ENCODE data around the gene SPANXN2. TPM values are rescaled to one million over a fixed set of nuclear protein-coding genes. Genes with fewer than 3 reads are reported as not detected.
"Not testable (repeated sequence)": the region's sequence is repeated elsewhere in the genome, so short reads cannot be mapped to it uniquely, and the experiment has no call there.

The SPANXN2 gene
- total RNA-seq (2021; ENCODE audit: unreplicated experiment) (not detected), Bru-seq, nascent RNA (not detected), BruChase-seq, experiment 1, labeled RNA remaining after a 6-hour chase (not detected), BruChase-seq, experiment 2, labeled RNA remaining after a 2-hour chase (not detected)
- polyA plus RNA-seq (2012) = not detected in 2 replicates
- long read RNA-seq = 0 reads

- ATAC-seq; H3K36me3 ChIP-seq (ENCODE audit: control insufficient read depth in 1 of 2, insufficient read depth in 2 of 2, low read length in 2 of 2); H3K27me3 ChIP-seq (ENCODE audit: insufficient read depth, low read length); H3K4me2 ChIP-seq (ENCODE audit: low read length); DNase-seq (ENCODE audit: low read depth, low spot score); H3K4me1 ChIP-seq (ENCODE audit: control insufficient read depth in 1 of 2, insufficient read depth in 2 of 2, low read length in 2 of 2); H3K9me2 ChIP-seq (ENCODE audit: insufficient read depth); H2AFZ ChIP-seq (ENCODE audit: low read depth, low read length, poor library complexity, severe bottlenecking); H4K20me1 ChIP-seq (ENCODE audit: insufficient read depth); H3K9ac ChIP-seq (ENCODE audit: low read length); H3K9me3 ChIP-seq (ENCODE audit: control insufficient read depth in 1 of 2, insufficient read depth in 1 of 2, low read depth in 1 of 2, low read length in 2 of 2); H3K79me2 ChIP-seq (ENCODE audit: insufficient read depth, low read length); BruUV-seq (replicated peaks); intact Hi-C loops (cut with micrococcal nuclease); H3K27ac ChIP-seq (ENCODE audit: low read depth, low read length); RAD21 ChIA-PET (ENCODE audit: low non-redundant PET in 1 of 2, low total read pairs in 2 of 2, uncharacterized antibody in 2 of 2, unreplicated experiment in 2 of 2); CTCF ChIA-PET; H3K4me3 ChIP-seq (replicated peaks in 1 of 2; ENCODE audit: low read depth in 1 of 2, low read length in 2 of 2); POLR2A ChIA-PET: not testable (repeated sequence)
Measured at GRCh38 chrX:143720652-143721051, at the start of gene SPANXN2. SPANXN2 (minus strand) TSS chrX:143720752; CDS start chrX:143720668, 84 bp downstream.

DNA sequence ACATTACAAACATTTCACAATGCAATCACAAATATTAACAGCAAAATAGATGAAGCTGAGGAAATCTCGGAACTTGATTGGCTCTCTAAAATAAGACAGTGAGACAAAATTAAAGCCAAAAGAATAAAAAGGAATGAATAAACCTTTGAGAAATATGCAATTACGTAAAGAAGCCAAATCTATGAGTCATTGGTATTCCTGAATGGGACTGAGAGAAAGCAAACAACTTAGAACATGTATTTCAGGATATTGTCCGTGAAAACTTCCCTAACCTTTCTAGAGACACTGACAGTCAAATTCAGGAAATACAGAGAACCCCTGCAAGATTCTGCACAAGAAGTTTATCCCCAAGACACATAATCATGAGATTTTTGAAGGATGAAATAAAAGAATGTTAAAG lies 48.4 kb upstream of the SPANXN2 start:
- Histone ChIP-seq H3K9ac (ENCODE audit: low read length) (no peak overlapping the region), H3K27me3 (ENCODE audit: insufficient read depth, low read length) (no peaks in the 10 kb centered on the region), H3K4me1 (ENCODE audit: control insufficient read depth in 1 of 2, insufficient read depth in 2 of 2, low read length in 2 of 2) (no peaks in the 10 kb centered on the region), H2AFZ (ENCODE audit: low read depth, low read length, poor library complexity, severe bottlenecking) (no peak overlapping the region), H3K79me2 (ENCODE audit: insufficient read depth, low read length) (no peaks in the 10 kb centered on the region), H3K4me2 (ENCODE audit: low read length) (no peak overlapping the region), H4K20me1 (ENCODE audit: insufficient read depth) (no peaks in the 10 kb centered on the region), H3K9me2 (ENCODE audit: insufficient read depth) (no peaks in the 10 kb centered on the region), H3K27ac (ENCODE audit: low read depth, low read length) (no peak overlapping the region), H3K4me3 (replicated peaks in 1 of 2; ENCODE audit: low read depth in 1 of 2, low read length in 2 of 2) (no peak overlapping the region), H3K36me3 (ENCODE audit: control insufficient read depth in 1 of 2, insufficient read depth in 2 of 2, low read length in 2 of 2) (no peaks in the 10 kb centered on the region), H3K9me3 (ENCODE audit: control insufficient read depth in 1 of 2, insufficient read depth in 1 of 2, low read depth in 1 of 2, low read length in 2 of 2) (no peaks in the 10 kb centered on the region)
- RAD21 ChIA-PET (ENCODE audit: low non-redundant PET in 1 of 2, low total read pairs in 2 of 2, uncharacterized antibody in 2 of 2, unreplicated experiment in 2 of 2) = no interaction called here
- intact Hi-C loops (cut with micrococcal nuclease) = no loop called here
- POLR2A ChIA-PET = no interaction called here
- no TSS peak for BruUV-seq (replicated peaks)
- CTCF ChIA-PET = no interaction called here
- ATAC-seq (no peak), DNase-seq (ENCODE audit: low read depth, low spot score) (no peak)
- TF ChIP-seq SP1 (IDR thresholded peaks at IDR 0.05; ENCODE audit: low read depth) = no peak
- TF ChIP-seq CEBPB (IDR thresholded peaks at IDR 0.05; ENCODE audit: low read depth) = no peak
- no peak for TF ChIP-seq EZH2phosphoT487 (IDR thresholded peaks at IDR 0.05; ENCODE audit: borderline replicate concordance)
- TF ChIP-seq TCF7L2 (IDR thresholded peaks at IDR 0.05; ENCODE audit: borderline replicate concordance, extremely low read depth, insufficient read depth, insufficient read length) = no peak
- TF ChIP-seq EZH2 (IDR thresholded peaks at IDR 0.05) = no peak
- TF ChIP-seq CBX3 (IDR thresholded peaks at IDR 0.05; ENCODE audit: low read depth) = no peak
- TF ChIP-seq YY1 (IDR thresholded peaks at IDR 0.05; ENCODE audit: extremely low read depth, insufficient replicate concordance, low read depth, low read length) = no peak
- TF ChIP-seq POLR2AphosphoS5 (IDR thresholded peaks at IDR 0.05; ENCODE audit: low read depth, low read length) = no peak
- no peak for TF ChIP-seq ZBTB33 (IDR thresholded peaks at IDR 0.05; ENCODE audit: extremely low read depth, insufficient replicate concordance, low read length)
- TF ChIP-seq FOSL1 (IDR thresholded peaks at IDR 0.05; ENCODE audit: low read depth) = no peak
- TF ChIP-seq, protein P1, sequence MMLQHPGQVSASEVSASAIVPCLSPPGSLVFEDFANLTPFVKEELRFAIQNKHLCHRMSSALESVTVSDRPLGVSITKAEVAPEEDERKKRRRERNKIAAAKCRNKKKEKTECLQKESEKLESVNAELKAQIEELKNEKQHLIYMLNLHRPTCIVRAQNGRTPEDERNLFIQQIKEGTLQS (IDR thresholded peaks at IDR 0.05) = no peak
- no peak for TF ChIP-seq SIN3A (IDR thresholded peaks at IDR 0.05; ENCODE audit: low read depth)

GRCh38 chrX:143767789-143768188 lies 47.2 kb upstream of the SPANXN2 start:
- POLR2A ChIA-PET; CTCF ChIA-PET; H3K27me3 ChIP-seq (ENCODE audit: insufficient read depth, low read length); H3K9ac ChIP-seq (ENCODE audit: low read length); RAD21 ChIA-PET (ENCODE audit: low non-redundant PET in 1 of 2, low total read pairs in 2 of 2, uncharacterized antibody in 2 of 2, unreplicated experiment in 2 of 2); H3K9me2 ChIP-seq (ENCODE audit: insufficient read depth); ATAC-seq; H2AFZ ChIP-seq (ENCODE audit: low read depth, low read length, poor library complexity, severe bottlenecking); H3K4me1 ChIP-seq (ENCODE audit: control insufficient read depth in 1 of 2, insufficient read depth in 2 of 2, low read length in 2 of 2); H4K20me1 ChIP-seq (ENCODE audit: insufficient read depth); DNase-seq (ENCODE audit: low read depth, low spot score); H3K79me2 ChIP-seq (ENCODE audit: insufficient read depth, low read length); H3K9me3 ChIP-seq (ENCODE audit: control insufficient read depth in 1 of 2, insufficient read depth in 1 of 2, low read depth in 1 of 2, low read length in 2 of 2); H3K27ac ChIP-seq (ENCODE audit: low read depth, low read length); H3K4me3 ChIP-seq (replicated peaks in 1 of 2; ENCODE audit: low read depth in 1 of 2, low read length in 2 of 2); BruUV-seq (replicated peaks); H3K4me2 ChIP-seq (ENCODE audit: low read length); intact Hi-C loops (cut with micrococcal nuclease); H3K36me3 ChIP-seq (ENCODE audit: control insufficient read depth in 1 of 2, insufficient read depth in 2 of 2, low read length in 2 of 2): not testable (repeated sequence)
